Dermis blood vessel endothelial cell (primary cell): Measurements from ENCODE around the gene NKD1. TPM values are rescaled to one million over a fixed set of nuclear protein-coding genes. Genes with fewer than 3 reads are reported as not detected.

Source experiments
- DNase-seq: peaks from one replicate; pipeline ENCODE4 v3.0.0; 2010
- total RNA-seq: library from RNA; depleted of rRNA; stranded (reverse); fragments of >200 nt; gene quantifications from 2 replicates; pipeline ENCODE4 v1.2.3, GENCODE V29; 2014

The NKD1 gene
- total RNA-seq, 1 donor from 2014 or later = not detected

DNA sequence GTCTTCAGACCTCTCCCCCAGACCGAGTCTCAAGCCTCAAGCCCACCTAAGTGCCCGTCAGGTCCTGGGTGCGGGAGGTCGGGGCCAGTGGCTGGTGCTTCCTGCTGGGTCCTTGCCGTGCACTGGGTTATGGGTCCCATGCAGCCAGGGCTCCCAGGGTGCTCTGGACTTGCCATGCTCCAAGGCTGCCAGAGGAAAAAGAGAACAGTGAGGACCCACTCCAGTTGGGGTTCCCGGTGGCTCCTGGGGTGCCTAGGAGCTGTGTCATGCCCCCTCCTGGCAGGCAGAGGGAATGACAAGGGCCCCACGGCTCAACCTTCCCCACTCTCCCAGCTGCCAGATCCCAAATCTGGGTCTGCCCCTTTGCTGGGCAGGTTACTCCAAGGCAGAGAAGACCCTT, 129.2 kb downstream of the NKD1 start:
- DNase-seq = no peak

DNA sequence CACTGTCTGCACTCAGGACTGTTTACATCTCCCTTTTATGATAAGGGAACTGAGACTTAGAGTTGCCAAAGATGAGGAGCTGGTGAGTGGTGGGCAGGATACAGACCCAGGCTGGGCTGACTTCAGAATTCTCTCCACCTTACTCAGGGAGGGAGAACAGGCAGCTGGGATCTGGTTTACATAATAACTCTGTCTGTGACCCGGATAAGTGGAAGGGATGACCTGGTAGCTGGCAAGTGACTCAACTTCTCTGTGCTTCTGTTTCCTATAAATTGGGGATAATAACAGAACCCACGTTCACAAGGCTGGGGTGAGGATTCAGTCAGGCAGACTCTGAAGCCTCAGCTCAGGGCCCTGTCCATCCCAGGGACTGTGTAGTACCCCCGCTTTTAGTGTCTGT, 130.3 kb downstream of the NKD1 start:
- no peak for DNase-seq

DNA sequence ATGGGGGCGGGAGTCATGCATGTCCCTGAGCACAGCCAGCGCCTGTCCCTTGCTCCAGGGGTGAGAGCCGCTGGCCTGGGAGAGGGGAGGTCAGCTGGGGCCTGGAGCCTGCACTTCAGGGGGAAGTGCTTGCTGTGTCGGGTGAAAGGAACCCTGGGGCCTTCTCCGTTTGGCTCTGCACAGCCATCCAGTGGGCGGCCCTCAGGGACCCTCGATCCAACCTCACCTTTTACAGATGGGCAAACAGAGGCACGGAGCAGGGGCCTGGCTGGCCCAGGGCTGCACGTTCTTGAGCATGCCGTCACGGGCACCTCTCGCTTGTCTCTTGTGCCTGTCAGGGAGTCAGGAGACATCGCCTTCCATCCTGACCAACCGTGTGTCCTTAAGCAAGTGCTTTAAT, 131.1 kb downstream of the NKD1 start:
- DNase-seq = no peak

DNA sequence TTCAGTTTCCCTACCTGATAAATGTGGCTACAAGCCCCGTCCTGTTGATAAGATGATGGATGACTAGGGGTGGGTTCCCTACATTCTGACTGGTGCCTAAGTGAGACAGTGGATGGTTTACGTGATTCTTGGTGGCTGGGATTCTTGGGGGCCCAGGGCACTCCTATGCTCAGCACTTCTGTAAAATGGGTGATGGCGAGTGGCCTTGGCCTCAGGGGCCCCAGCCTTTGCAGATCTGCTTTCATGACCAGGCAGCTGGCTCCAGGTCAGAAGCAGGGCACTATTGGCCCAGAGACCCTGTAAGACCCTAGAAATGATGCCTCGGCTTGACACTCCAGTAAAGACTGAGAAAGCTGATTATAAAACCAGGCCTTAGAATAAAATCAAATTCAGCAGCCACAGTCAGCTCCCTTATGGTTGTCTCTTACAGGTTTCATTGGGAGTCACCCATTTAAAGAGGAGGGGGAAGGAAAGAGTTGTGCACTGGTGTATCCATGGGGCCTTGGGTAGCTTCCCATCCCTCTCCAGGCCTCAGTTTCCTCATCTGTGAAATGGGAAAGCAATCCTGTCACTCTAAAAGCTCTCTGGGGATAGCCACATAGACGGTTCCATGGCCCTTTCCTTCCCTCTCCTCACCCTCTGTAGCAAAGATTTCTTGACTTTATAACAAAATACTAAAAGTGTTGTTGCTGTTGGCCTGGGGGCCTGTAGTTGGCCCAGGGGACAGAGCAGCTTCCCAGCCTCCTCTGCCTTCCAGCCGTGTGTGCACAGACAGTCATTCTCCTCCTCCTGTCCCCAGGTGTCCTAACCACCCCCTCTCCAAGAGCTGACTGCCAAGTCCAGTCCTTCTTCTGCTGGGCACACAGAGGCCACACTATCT, 131.7 kb downstream of the NKD1 start:
- no peak for DNase-seq

DNA sequence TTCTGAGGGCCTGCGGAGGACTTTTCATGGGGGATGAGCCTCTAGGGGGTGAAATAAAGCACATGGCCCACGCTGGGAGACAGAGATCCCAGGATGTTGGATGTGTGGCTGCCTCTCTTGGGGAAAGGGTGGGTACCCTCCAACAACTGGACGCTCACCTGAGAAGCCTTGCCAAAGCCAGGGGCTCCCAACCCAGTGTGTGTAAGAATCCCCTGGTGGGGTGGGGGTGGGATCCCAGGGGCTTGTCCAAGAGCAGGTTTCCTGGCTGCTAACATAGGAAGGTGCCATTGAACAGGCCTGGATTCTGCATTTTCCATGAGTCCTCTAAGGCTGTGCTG, 132.3 kb downstream of the NKD1 start:
- DNase-seq = no peak

DNA sequence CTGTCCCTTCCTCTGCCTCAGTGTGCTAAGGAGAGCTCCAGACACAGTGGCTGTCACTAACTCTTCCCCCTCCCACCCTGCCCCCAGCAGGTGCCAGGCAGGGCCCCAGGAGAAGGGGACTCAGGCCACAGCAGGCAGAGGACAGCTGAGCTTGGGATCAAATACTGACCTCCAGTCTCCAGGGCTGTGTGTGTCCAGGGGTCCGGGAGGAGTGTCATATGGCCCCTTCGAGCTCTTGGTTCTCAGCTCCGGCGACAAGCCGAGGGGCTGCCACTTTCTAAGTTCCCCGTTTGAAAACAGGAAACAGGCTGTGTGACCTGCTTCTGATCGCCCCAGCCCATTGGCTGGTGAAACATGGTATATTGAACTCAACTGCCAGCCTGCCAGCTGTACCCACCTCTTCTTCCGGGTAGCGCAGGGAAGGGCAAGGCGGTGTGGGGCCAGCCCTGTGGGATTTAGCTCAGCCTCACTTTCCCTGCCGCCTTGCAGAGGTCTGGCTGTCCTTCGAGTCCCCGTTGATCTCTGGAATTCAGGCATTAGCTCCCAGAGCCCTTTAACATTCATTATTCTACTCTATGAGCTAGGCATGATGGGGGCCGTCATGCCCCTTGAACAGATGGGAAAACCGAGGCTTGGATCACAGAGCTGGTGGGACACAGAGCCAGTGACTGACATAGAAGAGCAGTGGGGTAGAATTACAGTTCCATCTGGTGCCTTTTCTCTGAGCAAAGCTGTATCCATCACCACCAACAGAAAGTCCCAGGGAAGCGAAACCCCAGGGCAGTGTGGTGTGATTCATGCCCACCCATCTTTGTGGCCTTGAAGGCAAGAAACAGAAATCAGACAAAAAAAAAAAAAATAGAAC, 133.1 kb downstream of the NKD1 start, which contains the start of gene SNX20:
TSS of gene SNX20 (minus strand) at position 292 of the 865 bp plus-strand sequence. CDS start 3,786 bp downstream, outside the sequence.
- DNase-seq = no peak

DNA sequence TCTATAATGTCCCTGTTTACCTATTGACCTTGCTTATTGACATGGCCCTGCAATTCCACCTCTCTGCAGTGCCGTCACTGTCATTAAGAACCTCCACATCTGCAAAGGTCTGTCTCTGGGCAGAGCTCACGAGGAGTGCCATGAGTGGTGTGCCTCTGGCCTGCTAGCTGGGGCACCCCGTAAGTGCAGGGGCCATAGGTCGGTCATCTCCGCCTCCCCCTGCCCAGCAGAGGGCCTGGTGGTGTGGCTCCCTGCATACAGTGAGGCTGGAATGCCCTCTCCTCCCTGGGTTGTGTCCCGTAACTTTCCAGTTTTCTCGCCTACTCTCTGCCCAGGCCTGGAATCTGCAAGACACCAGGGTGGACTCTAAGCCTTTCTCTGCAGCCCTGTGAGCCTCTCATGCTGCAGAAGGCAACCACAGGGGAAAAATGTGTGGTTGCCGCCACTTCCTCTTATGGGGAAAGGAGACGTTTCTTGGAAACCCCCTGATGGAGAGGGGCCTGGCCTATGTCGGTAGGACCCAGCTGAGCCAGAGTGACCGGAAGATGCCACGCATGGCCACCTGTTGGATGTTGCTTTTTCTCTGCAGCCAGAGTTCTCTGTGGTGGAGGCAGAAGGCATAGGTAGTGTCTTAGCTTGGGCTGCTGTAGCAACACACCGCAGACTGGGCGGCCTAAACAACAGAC, 135.6 kb downstream of the NKD1 start:
- DNase-seq = no peak

DNA sequence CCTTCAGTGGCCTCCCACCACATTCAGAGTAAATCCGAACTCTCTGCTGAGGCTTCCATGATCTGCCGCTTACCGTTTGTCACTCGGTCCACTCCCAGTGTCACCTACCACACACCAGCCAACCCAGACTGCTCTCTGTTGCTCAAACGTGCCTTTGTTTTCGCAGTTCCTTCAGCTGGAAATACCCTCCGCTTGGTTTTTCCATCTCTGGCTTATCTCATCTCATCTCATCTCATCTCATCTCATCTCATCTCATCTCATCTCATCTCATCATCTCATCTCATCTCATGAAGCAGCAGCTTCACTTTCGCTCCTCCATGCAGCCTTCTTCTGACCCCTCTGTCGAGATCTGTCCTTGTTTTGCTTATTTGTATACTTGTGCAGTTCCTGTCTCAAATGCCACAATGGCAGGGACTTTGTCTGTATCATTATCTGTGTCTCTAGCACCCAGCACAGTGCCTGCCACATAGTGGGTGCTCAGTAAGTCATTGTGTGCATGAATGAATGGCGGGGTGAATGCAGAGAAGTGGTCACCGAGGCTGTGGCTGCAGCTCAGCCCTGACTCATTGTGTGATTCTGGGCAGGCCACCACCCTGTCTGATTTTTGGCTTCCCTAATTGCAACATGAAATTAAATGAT, 136.7 kb downstream of the NKD1 start:
- DNase-seq = no peak

DNA sequence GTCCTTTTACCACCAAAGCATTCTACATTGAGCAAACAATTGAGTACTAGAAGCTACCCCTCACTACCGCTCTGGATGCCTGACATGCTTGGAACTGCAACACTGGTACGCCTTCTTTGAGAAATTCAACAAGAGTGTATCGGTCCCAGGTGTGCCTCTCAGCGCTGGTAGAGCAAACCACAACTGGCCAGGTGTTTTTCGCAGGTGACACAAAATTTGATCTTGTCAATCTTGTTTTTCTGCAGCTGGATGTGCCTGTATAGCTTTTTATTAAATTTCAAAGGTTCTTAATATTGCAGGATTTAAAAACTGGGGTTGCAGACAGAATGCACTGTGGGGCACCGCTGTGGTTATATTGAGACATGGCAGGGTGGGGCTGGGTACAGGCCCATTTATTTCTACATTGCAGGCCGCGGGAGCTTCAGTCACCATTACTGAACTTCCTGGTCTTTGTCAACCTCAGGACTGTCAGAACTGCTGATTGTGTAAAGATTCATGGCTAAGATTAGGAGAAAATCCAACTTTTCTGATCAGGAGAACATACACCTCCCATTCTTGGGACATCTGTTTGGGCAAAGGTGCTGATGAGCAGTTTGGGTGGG, 137.4 kb downstream of the NKD1 start:
- DNase-seq = no peak

DNA sequence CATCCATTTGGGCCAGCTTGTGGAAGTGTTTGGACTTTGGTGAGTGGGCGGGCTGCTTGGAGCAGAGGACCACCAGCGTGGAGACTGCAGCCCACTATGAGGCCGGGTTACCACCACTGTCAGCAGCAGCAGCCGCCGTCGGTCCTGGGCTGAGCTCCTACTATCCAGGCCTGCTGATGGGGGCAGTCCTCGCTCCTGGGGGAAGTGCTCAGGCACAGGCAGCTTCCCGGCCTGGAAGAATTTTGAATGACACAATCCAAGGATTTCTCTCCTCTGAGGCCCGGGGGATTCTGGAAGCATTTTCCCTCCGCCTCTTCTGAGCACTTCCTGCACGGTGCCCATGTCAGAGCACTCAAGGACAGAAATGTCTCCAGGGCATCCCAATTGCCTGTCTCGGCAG, 139.9 kb downstream of the NKD1 start:
- DNase-seq = no peak

DNA sequence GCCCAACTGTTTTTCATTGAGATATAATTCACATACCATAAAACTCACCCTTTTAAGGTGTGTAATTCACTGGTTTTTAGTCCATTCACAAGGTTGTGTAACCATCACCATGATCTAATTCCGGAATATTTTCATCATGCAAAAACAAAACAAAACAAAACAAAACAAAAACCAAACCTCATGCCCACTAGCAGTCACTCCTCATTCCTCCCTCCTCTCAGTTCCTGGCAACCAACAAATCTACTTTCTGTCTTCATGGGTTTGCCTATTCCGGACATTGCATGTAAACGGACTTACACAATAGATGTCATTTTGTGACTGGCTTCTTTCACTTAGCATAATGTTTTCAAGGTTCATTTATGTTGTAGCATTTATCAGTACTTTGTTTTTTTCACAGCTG, 140.7 kb downstream of the NKD1 start:
- no peak for DNase-seq

DNA sequence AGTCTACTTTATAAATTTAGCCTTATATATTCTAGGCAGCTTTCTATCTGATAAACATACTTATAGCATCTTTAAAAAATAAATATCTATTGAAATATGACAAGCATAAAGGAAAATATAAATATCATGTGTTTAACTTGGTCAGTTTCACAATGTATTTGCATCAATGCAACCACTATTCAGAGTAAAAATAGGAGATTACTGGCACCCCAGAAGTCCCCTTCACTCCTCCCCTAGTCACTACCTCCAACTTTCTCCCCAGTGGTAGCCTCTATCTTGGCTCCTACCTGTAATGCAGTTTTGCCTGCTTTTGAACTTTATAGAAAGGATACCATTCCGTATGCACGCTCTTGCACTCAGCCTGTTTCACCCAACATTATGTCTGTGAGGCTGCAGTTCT, 142.0 kb downstream of the NKD1 start:
- no peak for DNase-seq

DNA sequence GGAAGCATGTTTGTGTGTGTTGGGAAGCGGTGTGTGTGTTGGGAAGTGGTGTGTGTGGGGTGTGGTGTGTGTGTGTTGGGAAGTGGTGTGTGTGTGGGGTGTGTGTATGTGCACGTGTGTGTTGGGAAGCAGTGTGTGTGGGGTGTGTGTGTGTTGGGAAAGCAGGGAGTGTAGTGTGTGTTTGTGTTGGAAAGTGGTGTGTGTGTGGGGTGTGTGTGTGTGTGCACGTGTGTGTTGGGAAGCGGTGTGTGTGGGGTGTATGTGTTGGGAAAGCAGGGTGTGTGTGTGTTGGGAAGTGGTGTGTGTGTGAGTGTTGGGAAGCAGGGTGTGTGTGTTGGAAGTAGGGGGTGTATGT, 144.4 kb downstream of the NKD1 start:
- no peak for DNase-seq

DNA sequence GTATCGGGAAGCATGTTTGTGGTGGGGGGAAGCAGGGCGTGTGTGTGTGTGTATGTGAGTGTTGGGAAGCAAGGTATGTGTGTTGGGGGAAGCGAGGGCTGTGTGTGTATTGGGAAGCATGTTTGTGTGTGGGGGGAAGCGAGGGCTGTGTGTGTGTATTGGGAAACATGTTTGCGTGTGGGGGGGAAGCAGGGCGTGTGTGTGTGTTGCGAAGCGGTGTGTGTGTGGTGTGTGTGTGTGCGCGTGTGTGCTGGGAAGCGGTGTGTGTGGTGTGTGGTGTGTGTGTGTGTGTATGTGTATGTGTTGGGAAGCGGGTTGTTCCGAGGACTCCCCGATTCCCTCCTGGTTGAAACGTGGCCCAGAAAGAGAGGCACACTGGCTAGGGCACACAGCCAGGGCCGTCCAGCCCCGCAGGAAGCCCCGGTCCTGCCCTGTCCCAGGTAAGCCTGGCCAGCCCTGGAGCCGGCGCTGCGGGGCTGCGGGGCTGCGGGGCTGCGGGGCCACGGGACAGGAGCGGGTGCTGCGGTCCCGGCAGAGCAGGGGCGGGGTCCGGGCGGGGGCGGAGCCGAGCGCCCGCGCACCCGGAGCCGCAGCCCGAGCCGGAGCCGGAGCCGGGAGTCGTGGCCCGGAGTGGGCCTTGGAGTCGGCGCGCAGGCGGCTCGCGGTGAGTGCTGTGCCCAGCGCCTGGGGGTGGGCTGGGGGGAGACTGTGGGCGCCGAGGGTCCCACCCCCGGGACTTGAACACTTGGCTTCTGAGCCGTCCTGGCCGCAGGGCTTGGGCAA, 145.0 kb downstream of the NKD1 start, which contains the start of gene NOD2:
TSS of gene NOD2 (plus strand) at position 608 of the 783 bp plus-strand sequence. CDS start 5,890 bp downstream, outside the sequence.
- peak; percentile 23 for DNase-seq

DNA sequence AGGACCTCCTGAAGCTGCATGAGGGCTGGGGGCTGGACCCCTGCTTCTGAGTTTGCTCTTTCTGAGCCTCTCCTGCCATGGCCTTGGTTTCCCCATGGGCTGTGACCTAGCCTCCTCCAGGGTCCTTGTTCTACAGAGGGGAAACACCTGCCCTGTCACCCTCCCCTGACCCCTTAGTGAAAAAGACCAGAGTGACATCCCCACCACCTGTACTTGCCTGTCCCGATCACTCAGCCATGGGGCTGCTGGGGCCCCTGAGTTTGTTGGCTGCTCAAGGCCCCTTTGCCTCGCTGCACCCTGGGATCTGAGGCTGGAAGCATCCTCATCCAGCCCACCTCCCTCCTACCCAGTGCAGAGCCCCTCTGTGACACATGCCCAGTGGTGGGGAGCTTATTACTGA, 146.0 kb downstream of the NKD1 start:
- no peak for DNase-seq

DNA sequence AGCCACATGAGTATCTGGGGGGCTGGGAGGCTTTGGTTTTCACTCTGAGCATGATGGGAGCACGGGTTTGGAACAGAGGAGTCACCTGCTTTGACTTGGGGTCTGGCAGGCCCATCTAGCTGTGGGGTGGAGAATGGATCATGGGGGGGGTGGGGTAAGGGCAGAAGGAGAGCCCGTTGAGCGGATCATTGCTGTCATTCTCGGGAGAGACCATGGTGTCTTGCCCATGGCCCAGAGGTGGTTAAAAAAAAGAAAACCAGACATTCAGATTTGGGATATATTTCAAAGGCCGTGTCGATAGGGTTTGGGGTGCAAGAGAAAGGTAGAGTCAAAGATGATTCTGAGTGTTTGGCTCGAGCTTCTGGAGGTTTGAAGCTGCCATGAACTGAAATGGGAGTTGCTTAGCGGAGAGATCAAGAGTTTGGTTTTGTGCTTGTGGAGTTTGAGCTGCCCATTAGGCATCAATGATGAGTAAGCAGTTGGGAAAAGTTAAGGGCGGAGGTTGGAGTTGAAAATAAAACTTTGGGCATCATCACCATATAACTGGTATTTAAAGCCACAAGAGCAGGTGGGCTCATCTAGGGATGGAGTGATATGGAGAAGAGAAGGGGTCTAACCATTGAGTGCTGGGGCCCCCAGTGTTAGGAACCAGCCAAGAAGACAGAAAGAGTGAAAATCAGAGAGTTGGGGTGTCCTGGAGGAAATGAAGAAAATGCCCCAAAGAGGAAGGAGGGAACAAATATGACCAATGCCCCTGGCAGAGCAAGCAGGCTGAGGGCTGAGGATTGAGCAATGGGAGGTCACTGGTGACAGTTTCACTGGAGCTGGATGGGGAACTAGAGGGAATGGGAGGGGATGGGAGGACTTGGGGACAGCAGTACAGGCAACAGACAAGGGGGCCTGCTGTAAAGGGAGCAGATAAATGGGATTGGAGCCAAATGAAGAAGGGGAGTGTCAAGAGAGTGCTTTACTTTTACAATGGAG, 147.1 kb downstream of the NKD1 start:
- no peak for DNase-seq

DNA sequence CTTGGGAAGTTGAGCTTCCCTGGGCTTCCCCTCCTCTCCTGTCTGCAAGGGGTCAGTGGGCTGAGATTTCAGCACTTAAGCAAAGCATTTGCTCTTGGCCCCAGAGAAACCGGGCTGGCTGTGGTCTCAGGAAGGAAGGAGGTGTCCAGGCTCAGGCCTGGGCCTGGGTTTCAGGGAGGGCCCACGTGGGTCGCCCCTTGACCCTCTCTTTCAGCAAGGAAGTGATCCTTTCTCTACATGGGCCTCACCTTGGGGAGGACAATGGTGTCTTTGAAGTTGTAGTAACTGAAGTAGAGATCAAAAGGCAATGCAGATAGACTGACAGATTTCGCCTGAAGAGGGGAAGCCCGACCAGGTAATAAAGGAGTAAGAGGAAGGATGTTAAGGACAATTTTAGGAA, 147.9 kb downstream of the NKD1 start:
- no peak for DNase-seq

DNA sequence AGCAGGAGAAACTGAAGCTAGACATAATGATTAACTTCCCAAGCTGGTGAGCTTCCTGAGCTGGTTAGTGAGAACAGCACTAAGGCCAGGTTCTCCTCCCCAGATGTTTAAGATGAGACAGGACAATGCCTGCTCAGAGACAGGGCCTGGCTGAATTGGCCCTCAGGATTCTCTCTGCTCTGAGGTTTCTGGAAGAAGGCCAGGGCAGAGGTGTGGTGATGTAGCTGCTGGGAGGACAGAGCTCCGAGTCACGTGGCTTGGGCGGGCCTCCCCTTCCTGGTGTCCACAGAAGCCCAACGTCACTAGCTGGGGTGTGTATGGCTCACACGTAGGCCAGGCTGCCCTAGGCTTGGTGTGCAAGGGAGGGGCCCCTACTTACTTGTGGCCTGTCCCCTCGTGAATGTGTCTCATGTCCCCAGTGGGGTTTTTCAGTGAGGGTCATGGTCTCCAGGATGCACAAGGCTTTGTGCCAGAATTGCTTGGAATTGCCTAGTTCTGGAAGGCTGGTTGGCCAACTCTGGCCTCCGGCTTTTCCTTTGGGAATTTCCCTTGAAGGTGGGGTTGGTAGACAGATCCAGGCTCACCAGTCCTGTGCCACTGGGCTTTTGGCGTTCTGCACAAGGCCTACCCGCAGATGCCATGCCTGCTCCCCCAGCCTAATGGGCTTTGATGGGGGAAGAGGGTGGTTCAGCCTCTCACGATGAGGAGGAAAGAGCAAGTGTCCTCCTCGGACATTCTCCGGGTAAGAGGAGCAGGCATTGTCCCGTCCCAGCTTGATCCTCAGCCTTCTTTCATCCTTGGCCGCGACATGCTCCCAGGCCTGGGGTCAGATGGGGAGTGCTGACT, 148.6 kb downstream of the NKD1 start:
- DNase-seq = peak; percentile 55

DNA sequence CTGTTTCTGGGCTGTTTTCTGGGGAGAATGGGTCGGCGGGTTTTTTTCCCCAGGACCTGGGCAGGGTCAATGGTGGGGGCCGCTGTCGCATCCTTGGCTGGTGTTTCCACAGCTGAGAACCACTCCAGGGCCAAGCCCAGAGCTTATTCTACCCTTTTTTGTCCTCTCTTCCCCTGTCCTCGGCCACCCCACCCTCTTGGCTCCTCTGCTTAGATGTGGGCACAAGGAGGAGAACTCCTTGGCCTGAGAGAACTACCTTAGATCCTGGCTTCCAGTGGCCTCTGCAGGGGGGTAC, 149.2 kb downstream of the NKD1 start:
- no peak for DNase-seq
